H1 (cell line): ENCODE data around the gene ATP4A. TPM values are rescaled to one million over a fixed set of nuclear protein-coding genes. Genes with fewer than 3 reads are reported as not detected.

Experiments used
- HDAC2 ChIP-seq, 2 experiments: fragments of 300-600 bp in 1 of 2; sonication (generic) in 1 of 2; IDR thresholded peaks; 2 replicates each; pipeline ENCODE4 v1.6.1; 2011 to 2012; ENCODE audit warnings: low read depth in 2 of 2, low read length in 2 of 2, mild to moderate bottlenecking in 2 of 2, moderate library complexity in 2 of 2, borderline replicate concordance in 1 of 2, inconsistent platforms in 1 of 2
- RAD21 ChIP-seq, 2 experiments: IDR thresholded peaks in 1 of 2; conservative IDR thresholded peaks in 1 of 2; 2 replicates each; pipeline ENCODE4 v1.6.1; 2011; ENCODE audit warnings: low read depth in 2 of 2, low read length in 2 of 2, improper control_type of control experiment in 1 of 2, inconsistent platforms in 1 of 2, mild to moderate bottlenecking in 1 of 2, moderate library complexity in 1 of 2
- RFX5 ChIP-seq: IDR thresholded peaks from 2 replicates; pipeline ENCODE4 v1.6.1; 2011; ENCODE audit warnings: low read depth, low read length, improper control_type of control experiment, borderline replicate concordance
- polyA plus RNA-seq, 7 experiments: library from polyadenylated mRNA; depleted of rRNA in 3 of 7; stranded (reverse) in 5 of 7; unstranded in 2 of 7; fragments of >200 nt in 5 of 7; fragments of 200-250 nt in 2 of 7; gene quantifications; 1 replicate in 5 of 7; 2 replicates in 1 of 7; 4 replicates in 1 of 7; pipeline versions ENCODE4 v1.2.1 to v1.2.3, GENCODE V29; 2011 to 2013; ENCODE audit warnings: missing spikeins in 2 of 7, mixed read lengths in 2 of 7
- total RNA-seq: library from RNA; stranded (reverse); fragmentation: NEBNext Ultra II Directional; extraction: Animal tissue kit (Norgen Biotek cat#: 25700); gene quantifications from 2 replicates; pipeline ENCODE4 v1.2.1, GENCODE V29; 2021
- TF ChIP-seq, protein P1 (sequence below): fragments of 300-600 bp; sonication (generic); IDR thresholded peaks from 2 replicates; pipeline ENCODE4 v1.7.1; 2012; ENCODE audit warnings: low read length, moderate library complexity, mild to moderate bottlenecking, inconsistent platforms; ENCODE audit not compliant: insufficient replicate concordance
- TF ChIP-seq, protein P2 (sequence below), 3 experiments: IDR thresholded peaks; 1 replicate in 2 of 3; 2 replicates in 1 of 3; pipeline versions ENCODE4 v1.5.1 to v1.6.1; 2011; ENCODE audit warnings: low read length in 3 of 3, mild to moderate bottlenecking in 3 of 3, inconsistent platforms in 2 of 3, low read depth in 1 of 3, moderate library complexity in 1 of 3; ENCODE audit not compliant: insufficient read depth in 1 of 3; ENCODE audit errors: control extremely low read depth in 1 of 3

Gene ATP4A
- total and polyA plus RNA-seq, 2 of the 8 experiments (the other 6 are each of a cell fraction or from before 2014, with no cell fraction given), result 0.50 to 1.2 TPM

DNA sequence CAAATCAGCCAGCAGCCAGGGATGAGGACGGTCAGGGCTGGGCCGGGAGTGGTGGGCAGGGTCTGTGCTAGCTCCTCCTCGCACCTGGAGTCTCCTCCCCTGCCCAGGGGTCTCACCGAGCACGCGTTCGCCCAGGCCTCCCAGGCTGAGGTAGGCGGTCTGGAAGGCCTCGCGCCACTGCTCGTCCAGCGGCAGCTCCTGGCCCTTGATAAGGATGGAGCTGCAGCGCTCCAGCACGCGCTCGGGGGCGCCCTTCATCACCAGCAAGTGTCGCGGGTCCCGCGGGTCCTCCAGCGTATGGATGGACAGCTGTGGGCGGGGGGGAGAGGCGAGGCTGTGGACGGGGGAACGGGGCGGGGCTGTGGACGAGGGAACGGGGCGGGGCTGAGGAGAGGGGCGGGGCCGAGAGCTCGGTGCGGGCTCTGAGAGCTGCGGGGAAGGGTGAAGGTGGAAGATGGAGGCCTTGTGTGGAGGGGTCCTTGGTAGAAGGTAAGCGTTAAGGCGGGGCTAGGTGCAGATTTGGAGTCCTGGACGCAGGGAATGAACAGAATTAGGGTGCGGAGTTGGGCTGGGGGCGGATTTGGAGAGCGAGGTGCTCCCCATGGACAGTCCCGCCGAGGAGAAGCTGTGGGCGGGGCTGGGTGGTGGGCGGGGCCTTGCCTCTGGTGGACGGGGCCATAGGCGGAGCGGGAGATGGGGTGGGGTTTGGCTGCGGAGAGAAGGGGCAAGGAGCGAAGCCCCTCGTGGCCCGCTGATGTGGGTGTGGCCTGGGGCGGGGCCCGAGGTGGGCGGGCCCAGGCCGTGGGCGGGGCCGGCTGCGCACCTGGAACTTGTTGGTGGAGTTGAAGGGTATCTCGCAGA is 5.7 kb downstream of the ATP4A start (continued):
- TF ChIP-seq, protein P1, sequence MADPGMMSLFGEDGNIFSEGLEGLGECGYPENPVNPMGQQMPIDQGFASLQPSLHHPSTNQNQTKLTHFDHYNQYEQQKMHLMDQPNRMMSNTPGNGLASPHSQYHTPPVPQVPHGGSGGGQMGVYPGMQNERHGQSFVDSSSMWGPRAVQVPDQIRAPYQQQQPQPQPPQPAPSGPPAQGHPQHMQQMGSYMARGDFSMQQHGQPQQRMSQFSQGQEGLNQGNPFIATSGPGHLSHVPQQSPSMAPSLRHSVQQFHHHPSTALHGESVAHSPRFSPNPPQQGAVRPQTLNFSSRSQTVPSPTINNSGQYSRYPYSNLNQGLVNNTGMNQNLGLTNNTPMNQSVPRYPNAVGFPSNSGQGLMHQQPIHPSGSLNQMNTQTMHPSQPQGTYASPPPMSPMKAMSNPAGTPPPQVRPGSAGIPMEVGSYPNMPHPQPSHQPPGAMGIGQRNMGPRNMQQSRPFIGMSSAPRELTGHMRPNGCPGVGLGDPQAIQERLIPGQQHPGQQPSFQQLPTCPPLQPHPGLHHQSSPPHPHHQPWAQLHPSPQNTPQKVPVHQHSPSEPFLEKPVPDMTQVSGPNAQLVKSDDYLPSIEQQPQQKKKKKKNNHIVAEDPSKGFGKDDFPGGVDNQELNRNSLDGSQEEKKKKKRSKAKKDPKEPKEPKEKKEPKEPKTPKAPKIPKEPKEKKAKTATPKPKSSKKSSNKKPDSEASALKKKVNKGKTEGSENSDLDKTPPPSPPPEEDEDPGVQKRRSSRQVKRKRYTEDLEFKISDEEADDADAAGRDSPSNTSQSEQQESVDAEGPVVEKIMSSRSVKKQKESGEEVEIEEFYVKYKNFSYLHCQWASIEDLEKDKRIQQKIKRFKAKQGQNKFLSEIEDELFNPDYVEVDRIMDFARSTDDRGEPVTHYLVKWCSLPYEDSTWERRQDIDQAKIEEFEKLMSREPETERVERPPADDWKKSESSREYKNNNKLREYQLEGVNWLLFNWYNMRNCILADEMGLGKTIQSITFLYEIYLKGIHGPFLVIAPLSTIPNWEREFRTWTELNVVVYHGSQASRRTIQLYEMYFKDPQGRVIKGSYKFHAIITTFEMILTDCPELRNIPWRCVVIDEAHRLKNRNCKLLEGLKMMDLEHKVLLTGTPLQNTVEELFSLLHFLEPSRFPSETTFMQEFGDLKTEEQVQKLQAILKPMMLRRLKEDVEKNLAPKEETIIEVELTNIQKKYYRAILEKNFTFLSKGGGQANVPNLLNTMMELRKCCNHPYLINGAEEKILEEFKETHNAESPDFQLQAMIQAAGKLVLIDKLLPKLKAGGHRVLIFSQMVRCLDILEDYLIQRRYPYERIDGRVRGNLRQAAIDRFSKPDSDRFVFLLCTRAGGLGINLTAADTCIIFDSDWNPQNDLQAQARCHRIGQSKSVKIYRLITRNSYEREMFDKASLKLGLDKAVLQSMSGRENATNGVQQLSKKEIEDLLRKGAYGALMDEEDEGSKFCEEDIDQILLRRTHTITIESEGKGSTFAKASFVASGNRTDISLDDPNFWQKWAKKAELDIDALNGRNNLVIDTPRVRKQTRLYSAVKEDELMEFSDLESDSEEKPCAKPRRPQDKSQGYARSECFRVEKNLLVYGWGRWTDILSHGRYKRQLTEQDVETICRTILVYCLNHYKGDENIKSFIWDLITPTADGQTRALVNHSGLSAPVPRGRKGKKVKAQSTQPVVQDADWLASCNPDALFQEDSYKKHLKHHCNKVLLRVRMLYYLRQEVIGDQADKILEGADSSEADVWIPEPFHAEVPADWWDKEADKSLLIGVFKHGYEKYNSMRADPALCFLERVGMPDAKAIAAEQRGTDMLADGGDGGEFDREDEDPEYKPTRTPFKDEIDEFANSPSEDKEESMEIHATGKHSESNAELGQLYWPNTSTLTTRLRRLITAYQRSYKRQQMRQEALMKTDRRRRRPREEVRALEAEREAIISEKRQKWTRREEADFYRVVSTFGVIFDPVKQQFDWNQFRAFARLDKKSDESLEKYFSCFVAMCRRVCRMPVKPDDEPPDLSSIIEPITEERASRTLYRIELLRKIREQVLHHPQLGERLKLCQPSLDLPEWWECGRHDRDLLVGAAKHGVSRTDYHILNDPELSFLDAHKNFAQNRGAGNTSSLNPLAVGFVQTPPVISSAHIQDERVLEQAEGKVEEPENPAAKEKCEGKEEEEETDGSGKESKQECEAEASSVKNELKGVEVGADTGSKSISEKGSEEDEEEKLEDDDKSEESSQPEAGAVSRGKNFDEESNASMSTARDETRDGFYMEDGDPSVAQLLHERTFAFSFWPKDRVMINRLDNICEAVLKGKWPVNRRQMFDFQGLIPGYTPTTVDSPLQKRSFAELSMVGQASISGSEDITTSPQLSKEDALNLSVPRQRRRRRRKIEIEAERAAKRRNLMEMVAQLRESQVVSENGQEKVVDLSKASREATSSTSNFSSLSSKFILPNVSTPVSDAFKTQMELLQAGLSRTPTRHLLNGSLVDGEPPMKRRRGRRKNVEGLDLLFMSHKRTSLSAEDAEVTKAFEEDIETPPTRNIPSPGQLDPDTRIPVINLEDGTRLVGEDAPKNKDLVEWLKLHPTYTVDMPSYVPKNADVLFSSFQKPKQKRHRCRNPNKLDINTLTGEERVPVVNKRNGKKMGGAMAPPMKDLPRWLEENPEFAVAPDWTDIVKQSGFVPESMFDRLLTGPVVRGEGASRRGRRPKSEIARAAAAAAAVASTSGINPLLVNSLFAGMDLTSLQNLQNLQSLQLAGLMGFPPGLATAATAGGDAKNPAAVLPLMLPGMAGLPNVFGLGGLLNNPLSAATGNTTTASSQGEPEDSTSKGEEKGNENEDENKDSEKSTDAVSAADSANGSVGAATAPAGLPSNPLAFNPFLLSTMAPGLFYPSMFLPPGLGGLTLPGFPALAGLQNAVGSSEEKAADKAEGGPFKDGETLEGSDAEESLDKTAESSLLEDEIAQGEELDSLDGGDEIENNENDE, result no peak
- TF ChIP-seq, protein P2, sequence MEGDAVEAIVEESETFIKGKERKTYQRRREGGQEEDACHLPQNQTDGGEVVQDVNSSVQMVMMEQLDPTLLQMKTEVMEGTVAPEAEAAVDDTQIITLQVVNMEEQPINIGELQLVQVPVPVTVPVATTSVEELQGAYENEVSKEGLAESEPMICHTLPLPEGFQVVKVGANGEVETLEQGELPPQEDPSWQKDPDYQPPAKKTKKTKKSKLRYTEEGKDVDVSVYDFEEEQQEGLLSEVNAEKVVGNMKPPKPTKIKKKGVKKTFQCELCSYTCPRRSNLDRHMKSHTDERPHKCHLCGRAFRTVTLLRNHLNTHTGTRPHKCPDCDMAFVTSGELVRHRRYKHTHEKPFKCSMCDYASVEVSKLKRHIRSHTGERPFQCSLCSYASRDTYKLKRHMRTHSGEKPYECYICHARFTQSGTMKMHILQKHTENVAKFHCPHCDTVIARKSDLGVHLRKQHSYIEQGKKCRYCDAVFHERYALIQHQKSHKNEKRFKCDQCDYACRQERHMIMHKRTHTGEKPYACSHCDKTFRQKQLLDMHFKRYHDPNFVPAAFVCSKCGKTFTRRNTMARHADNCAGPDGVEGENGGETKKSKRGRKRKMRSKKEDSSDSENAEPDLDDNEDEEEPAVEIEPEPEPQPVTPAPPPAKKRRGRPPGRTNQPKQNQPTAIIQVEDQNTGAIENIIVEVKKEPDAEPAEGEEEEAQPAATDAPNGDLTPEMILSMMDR (IDR thresholded peaks at IDR 0.05; ENCODE audit: control extremely low read depth in 1 of 3, insufficient read depth in 1 of 3, low read depth in 1 of 3, low read length in 3 of 3), result peak in 2 of 3 experiments; percentile 4 to 18; a peak in 1 of 4 replicates
- TF ChIP-seq HDAC2 (IDR thresholded peaks at IDR 0.05; ENCODE audit: borderline replicate concordance in 1 of 2, low read depth in 2 of 2, low read length in 2 of 2) (no peak; a peak in 1 of 4 replicates), RAD21 (IDR thresholded peaks at IDR 0.05 in 1 of 2, conservative IDR thresholded peaks at IDR 0.05 in 1 of 2; ENCODE audit: low read depth in 2 of 2, low read length in 2 of 2) (peak in 1 of 2 experiments; percentile 12; a peak in 2 of 4 replicates), RFX5 (no peak)
